Mesodermal cell (in vitro differentiated cells): Measurements from ENCODE around the gene LDLRAD4.
A peak's percentile ranks its signal among the peaks of the same experiment; 100 is the strongest.

Experiments used
- H3K27ac ChIP-seq: 2 replicates; pipeline ENCODE4 v1.7.0; 2013; ENCODE audit warnings: mild to moderate bottlenecking, low read depth, low read length, moderate library complexity; ENCODE audit not compliant: severe bottlenecking
- H3K36me3 ChIP-seq: 2 replicates; pipeline ENCODE4 v1.7.1; 2013; ENCODE audit warnings: mild to moderate bottlenecking, low read length, moderate library complexity; ENCODE audit not compliant: control insufficient read depth, insufficient read depth
- H3K4me1 ChIP-seq: one replicate; pipeline ENCODE4 v1.7.1; 2013; ENCODE audit warnings: mild to moderate bottlenecking, low read length; ENCODE audit not compliant: insufficient read depth, control insufficient read depth, poor library complexity, severe bottlenecking
- H3K4me3 ChIP-seq: 2 replicates; pipeline ENCODE4 v1.7.0; 2013; ENCODE audit warnings: low read length, control low read depth, mild to moderate bottlenecking; ENCODE audit not compliant: insufficient read depth, poor library complexity, severe bottlenecking; ENCODE audit errors: extremely low read depth
- H3K9me3 ChIP-seq: 2 replicates; pipeline ENCODE4 v1.7.1; 2013; ENCODE audit warnings: mild to moderate bottlenecking, low read length, moderate library complexity; ENCODE audit not compliant: control insufficient read depth
- WGBS, 2 experiments: methylation state at CpG; one replicate each; pipeline ENCODE4 v1.1.5; 2013; ENCODE audit warnings: missing lambda C conversion rate in 2 of 2; ENCODE audit not compliant: insufficient coverage in 2 of 2; 5-methylcytosine and 5-hydroxymethylcytosine counted together

Gene LDLRAD4

DNA sequence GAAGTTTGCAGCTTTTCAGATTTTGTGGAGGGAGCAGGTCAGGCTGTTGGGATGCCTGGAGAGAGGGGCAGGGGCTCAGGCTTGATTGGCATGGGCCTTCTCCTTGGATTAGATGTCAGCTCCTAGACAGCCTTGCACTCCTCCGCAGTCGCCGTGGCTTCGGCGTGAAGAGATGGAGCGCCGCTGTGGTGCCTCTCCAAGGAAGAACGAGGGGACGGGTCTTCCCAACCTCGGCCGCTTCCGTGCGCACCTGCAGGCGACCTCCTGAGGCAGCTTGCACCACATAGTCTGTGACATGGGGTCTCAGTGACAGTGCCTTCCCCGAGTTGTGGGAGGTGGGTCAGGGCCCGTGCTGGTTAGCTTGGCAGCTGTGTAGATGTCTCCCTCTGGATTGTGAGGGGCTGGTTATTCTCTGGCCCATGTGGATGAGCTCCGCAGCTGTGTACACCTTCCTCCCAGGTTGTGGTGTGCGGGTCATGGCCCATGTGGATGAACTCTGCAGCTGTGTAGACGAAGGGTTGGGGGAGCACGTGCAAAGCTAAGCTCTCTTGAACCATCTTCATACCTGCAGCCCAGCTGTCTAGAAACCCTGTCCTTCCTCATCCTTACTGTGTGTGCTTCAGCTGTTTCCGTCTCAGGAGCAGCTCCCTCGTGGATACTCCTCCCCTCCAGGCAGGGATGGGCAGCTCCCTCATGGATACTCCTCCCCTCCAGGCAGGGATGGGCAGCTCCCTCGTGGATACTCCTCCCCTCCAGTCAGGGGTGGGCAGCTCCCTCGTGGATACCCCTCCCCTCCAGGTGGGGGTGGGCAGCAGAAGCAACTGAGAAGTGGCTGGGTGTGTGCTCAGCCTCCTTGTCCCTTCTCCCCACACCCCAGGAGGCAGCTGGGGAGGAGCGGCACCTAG is 170.3 kb downstream of the LDLRAD4 start:
- H3K9me3 ChIP-seq: no peaks in the 10 kb centered on the region
- peaks cover 19% of the 10 kb centered on the region for H3K4me1 ChIP-seq
- peak overlapping the region; percentile 1 for H3K27ac ChIP-seq
- no peaks in the 10 kb centered on the region for H3K36me3 ChIP-seq
- H3K4me3 ChIP-seq: no peak overlapping the region
- 92% methylated on average over 22 of the region's 25 CpGs for WGBS, 2 experiments

DNA sequence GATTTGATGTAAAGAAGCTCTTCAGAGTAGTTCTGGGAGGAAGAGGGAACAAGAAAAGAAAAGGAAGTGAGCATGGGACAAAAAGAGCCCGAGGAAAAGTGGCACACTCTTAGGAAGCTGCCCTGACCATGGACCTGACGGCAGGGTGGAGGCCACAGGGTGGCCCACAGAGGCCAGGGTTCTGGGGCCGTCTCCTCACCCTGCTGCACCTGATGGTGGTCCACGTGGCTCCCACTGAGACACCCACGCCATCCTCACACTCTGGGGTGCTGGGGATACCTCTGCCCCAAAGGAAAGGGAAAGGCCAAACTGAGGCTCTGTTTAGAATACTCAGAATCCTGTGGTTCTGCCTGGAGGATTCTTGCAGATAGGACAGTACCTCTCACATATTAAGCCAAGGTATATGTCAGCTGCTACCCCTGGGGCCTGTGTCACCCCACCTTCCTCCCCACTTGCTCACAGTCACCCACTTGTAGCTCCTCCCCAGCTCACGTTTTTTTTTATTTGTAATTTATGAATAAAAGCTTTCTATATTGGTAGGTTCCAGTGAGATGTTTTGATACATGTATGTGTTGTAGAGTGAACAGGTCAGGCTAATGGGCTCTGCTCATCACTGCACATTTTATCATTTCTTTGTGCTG is 171.1 kb downstream of the LDLRAD4 start:
- no peak overlapping the region for H3K4me3 ChIP-seq
- 73 to 89% methylated on average over 4 of the region's 6 CpGs for WGBS, 2 experiments
- H3K36me3 ChIP-seq: no peaks in the 10 kb centered on the region
- peaks cover 19% of the 10 kb centered on the region for H3K4me1 ChIP-seq
- H3K27ac ChIP-seq: no peak overlapping the region
- no peaks in the 10 kb centered on the region for H3K9me3 ChIP-seq

DNA sequence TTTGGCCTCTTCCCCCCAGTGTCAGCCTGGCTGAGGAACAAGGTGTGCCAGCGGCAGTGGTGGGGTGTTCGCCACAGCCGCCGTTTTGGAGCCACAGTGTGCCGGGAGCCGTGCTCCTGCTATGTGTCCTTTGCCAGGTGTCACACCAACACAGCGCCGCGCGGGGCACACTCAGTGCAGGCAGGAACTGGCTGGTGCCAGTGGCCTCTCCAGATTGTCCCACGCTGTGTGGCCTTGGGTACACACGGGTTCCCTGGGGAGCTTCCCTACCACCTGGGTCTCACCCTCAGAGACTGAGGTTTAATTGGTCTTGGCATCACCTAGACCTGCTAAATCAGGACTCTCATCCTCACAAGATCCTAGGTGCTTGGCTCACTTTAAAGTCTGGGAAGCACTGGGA is 171.6 kb downstream of the LDLRAD4 start:
- H3K9me3 ChIP-seq: no peaks in the 10 kb centered on the region
- peaks cover 19% of the 10 kb centered on the region for H3K4me1 ChIP-seq
- H3K36me3 ChIP-seq: no peaks in the 10 kb centered on the region
- H3K27ac ChIP-seq: no peak overlapping the region
- WGBS, 2 experiments: 93 to 95% methylated on average over 12 of the region's 12 CpGs
- no peak overlapping the region for H3K4me3 ChIP-seq

DNA sequence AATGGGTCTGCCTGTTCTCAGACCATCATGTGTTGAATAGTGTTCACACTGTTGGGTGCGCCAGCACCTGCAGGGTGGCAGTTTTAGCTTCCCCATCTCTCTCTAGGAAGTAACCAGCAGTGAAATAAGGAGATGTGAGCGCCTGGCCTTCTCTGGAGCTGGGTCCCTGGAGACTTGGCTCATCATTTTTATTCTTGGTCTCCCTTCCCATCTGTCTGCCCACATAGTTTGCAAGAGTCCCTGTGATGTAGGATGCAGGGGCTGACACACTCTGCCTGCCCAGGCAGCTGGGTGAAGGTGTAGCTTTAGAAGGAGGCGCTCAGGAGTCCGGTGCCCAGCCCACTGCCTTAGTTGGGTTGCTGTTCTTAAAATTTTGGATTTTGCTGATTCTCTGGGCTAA is 172.2 kb downstream of the LDLRAD4 start:
- Histone ChIP-seq H3K27ac (no peak overlapping the region), H3K4me3 (no peak overlapping the region), H3K4me1 (peaks cover 19% of the 10 kb centered on the region), H3K9me3 (no peaks in the 10 kb centered on the region), H3K36me3 (no peaks in the 10 kb centered on the region)
- WGBS, 2 experiments: 98 to 100% methylated on average over 1 to 4 of the region's 4 CpGs

DNA sequence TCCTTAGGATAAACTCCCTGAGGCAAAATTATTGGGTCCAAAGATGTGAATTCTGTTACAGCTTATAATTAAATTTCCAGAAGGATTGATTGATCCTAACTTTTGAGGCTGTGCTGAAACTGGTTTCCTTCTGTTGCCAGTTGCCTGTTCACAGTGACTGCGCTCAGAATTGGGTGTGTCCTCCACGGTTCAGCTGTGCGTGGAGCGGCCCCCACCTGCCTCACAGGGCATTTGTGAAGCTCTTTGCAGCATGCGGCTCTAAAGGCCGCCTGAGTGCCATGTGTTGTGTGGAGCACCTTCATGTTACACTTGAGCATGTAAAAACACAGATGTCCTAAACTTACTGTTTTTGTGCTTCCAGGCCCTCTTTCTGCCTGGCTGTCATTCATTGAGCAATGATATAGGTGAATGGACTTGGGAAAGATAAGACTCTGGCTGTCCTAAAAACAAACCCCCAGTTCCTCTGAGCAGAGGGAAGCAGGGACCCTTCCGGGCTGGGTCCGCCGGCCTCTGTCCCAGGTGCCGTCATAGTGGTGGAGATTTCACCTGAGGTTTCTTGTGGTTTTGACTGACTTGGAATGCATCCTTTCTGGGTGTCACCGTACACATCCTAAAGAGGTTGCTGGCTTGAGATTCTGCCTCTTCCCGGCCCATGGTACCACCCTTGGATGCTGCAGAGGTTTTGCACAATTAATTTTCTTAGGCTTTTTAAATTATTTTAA is 173.6 kb downstream of the LDLRAD4 start:
- no peaks in the 10 kb centered on the region for H3K36me3 ChIP-seq
- H3K4me1 ChIP-seq: peaks cover 19% of the 10 kb centered on the region
- H3K4me3 ChIP-seq: no peak overlapping the region
- WGBS, 2 experiments: 91 to 97% methylated on average over 10 to 11 of the region's 12 CpGs
- no peaks in the 10 kb centered on the region for H3K9me3 ChIP-seq
- H3K27ac ChIP-seq: no peak overlapping the region

DNA sequence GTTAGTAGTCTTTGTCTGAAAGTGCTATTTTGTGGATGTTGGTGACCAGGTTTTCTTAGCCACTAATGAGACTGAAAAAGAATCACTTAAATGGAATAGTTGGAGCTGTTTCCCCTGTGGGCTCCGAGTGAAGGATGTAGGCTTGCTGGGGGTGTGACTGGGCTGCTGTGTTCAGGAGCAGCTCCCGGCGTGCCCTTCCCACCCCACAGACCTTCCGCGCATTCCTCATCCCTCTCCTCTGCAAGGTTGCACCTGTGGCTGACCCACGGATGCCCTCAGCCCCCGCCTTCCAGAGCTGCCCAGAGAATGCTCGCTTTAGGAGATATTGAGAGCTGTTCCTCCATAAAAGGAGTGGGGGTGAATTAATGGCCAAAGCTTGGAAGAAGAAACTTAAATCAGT is 174.3 kb downstream of the LDLRAD4 start:
- 80% methylated on average over 1 of the region's 8 CpGs; no CpG with 5 or more reads in 1 of the 2 experiments for WGBS, 2 experiments
- Histone ChIP-seq H3K9me3 (no peaks in the 10 kb centered on the region), H3K36me3 (no peaks in the 10 kb centered on the region), H3K4me3 (no peak overlapping the region), H3K4me1 (peaks cover 14% of the 10 kb centered on the region), H3K27ac (no peak overlapping the region)

DNA sequence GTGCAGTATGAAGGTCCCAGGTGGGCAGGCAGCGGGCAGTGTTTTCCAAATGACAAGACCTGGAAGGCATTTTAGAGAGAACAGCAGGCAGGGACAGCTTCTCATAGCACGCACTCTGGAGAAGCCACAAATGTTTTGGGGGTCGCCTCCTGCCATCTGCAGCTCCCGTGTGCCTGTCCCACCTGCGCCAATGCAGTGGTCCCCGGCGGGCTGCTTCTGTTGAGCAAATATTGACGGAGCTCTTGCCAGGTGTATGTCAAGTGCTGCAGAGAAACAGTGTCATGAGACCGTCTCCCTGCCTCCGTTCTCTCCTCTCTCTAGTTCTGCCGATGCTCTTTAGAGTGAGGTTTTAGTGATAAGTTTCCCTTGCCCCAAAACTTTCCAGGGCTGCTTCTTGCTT is 174.8 kb downstream of the LDLRAD4 start:
- Histone ChIP-seq H3K9me3 (no peaks in the 10 kb centered on the region), H3K4me1 (peaks cover 10% of the 10 kb centered on the region), H3K27ac (no peak overlapping the region), H3K36me3 (no peaks in the 10 kb centered on the region), H3K4me3 (no peak overlapping the region)
- WGBS, 2 experiments: 83 to 95% methylated on average over 8 of the region's 11 CpGs

DNA sequence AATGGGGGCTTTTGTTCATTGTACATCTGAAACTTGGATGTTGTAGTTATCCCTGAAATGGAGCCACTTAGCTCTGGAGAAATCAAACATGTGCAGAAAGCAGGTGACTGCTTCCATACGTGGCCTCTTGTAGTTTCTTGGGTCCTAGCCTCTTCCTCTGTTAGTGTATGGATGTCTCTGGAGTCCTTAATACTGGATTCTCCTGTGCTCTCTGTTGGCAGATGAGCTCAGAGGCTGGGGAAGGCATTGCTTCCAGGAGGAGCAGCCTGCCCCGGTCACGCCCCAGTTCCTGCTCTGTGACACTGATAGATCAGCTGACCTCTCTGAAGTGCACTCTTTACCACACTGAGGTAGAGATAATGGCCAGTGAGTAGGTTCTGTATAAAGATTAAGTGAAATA is 176.2 kb downstream of the LDLRAD4 start:
- Histone ChIP-seq H3K9me3 (no peaks in the 10 kb centered on the region), H3K27ac (no peak overlapping the region), H3K36me3 (no peaks in the 10 kb centered on the region), H3K4me3 (no peak overlapping the region), H3K4me1 (no peaks in the 10 kb centered on the region)
- WGBS, 2 experiments: 68 to 78% methylated on average over 2 to 3 of the region's 3 CpGs

DNA sequence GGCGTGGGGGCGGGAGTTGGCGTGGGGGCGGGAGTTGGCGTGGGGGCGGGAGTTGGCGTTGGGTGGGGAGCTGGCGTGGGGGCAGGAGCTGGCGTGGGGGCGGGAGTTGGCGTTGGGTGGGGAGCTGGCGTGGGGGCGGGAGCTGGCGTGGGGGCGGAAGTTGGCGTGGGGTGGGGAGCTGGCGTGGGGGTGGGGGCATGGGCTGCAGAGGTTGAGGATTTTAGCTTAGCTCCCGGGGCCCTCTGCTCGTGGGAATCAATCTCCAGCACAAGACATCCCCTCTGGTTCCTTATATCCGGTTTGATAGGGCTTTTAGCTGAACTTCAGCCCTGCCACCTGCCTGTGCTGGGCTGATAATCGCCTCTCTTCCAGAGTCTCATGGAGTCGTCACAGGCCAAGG is 177.0 kb downstream of the LDLRAD4 start:
- no peak overlapping the region for H3K27ac ChIP-seq
- H3K36me3 ChIP-seq: no peaks in the 10 kb centered on the region
- H3K9me3 ChIP-seq: no peaks in the 10 kb centered on the region
- no peak overlapping the region for H3K4me3 ChIP-seq
- no peaks in the 10 kb centered on the region for H3K4me1 ChIP-seq
- 94 to 96% methylated on average over 3 to 6 of the region's 22 CpGs for WGBS, 2 experiments

DNA sequence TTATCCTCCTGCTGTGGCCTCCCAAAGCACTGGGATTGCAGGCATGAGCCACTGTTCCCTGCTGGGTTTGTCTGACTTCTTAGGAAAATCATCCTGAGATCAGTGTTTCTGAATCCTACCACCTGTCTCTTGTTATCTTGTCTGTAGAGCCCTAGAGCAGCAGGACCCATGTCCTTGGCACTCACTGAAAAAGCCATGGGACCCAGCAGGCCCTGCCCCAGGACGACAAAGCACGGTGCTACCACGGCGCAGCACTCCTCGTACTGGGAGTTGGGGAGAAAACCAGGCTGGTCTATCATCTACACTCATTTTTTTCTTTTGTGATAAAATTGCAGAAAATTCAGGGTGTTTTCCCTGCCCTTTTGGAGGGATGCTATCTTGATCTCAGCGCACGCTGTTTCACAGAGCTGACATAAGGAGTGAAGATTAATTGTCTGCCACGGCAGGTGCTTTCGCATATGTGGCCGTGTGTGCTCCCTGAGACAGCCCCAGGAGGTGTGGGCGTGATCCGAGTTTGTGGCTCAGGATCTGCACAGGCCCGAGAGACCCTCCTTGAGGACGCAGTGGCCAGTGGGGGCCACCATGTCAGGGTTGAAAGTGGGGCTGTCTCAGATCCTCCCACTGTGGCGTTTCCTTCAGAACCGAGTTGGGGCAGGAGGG is 179.1 kb downstream of the LDLRAD4 start:
- WGBS, 2 experiments: 90 to 95% methylated on average over 13 to 16 of the region's 16 CpGs
- no peak overlapping the region for H3K4me3 ChIP-seq

More for the DNA sequence above, 179.1 kb downstream of the LDLRAD4 start:
- Histone ChIP-seq H3K4me1 (no peaks in the 10 kb centered on the region), H3K9me3 (no peaks in the 10 kb centered on the region), H3K36me3 (no peaks in the 10 kb centered on the region), H3K27ac (no peak overlapping the region)
